MM.1S (cell line): Measurements from ENCODE around the gene ATXN10.

ENCODE experiments used
- CTCF ChIP-seq: fragments of 300-600 bp; sonication (generic); IDR thresholded peaks from 2 replicates; pipeline ENCODE4 v1.5.1; 2016; ENCODE audit warnings: antibody characterized with exemption, low read length, mixed read lengths
- EZH2phosphoT487 ChIP-seq: fragments of 300-600 bp; sonication (generic); IDR thresholded peaks from 2 replicates; pipeline ENCODE4 v1.6.1; 2018; ENCODE audit warnings: antibody characterized with exemption, low read length

DNA sequence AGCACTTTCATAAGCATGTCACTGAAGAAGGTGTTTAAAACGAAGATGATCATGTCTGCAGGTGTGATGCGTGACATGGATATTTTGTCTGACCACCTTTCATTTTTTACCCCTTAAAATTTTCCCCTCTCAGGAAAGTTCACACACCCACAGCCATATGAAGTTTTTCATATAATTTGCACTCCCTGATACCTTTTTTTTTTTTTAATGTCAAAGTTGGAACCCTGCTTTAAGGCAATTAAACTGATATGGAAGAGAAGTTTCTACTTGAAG lies 104.6 kb downstream of the ATXN10 start:
- TF ChIP-seq CTCF (no peak), EZH2phosphoT487 (no peak)
